NB4 (cell line): ENCODE results near the gene TMEM273.

Experiments
- CTCF ChIP-seq: IDR thresholded peaks from one replicate; pipeline ENCODE4 v1.5.1; 2012; ENCODE audit warnings: low read depth, low read length
- MAX ChIP-seq: IDR thresholded peaks from 2 replicates; pipeline ENCODE4 v1.6.1; 2011; ENCODE audit warnings: low read depth, low read length
- MYC ChIP-seq: IDR thresholded peaks from 2 replicates; pipeline ENCODE4 v1.6.1; 2011; ENCODE audit warnings: low read depth, low read length
- POLR2A ChIP-seq: IDR thresholded peaks from 2 replicates; pipeline ENCODE4 v1.6.1; 2011; ENCODE audit warnings: mild to moderate bottlenecking; ENCODE audit not compliant: insufficient read length; ENCODE audit errors: extremely low read depth

GRCh38 chr10:49123981-49124950 is 63.9 kb downstream of the TMEM273 start:
- TF ChIP-seq MAX: no peak
- no peak for TF ChIP-seq CTCF
- no peak for TF ChIP-seq POLR2A
- no peak for TF ChIP-seq MYC
